ENCODE measurements around the gene SCAMP4.

GRCh38 chr19:1893791-1894190 is 11.4 kb upstream of the SCAMP4 start:
- TF ChIP-seq POLR2AphosphoS5 (IDR thresholded peaks at IDR 0.05) (no peak), CTCF (IDR thresholded peaks at IDR 0.05) (no peak), POLR2A (IDR thresholded peaks at IDR 0.05) (no peak)
